ENCODE data around the gene RAB29.
A peak's percentile ranks its signal among the peaks of the same experiment; 100 is the strongest.

Gene RAB29

GRCh38 chr1:205794011-205794730, 18.9 kb upstream of the RAB29 start:
- no peak for DNase-seq

GRCh38 chr1:205792961-205793673, 17.8 kb upstream of the RAB29 start:
- DNase-seq = no peak

GRCh38 chr1:205792481-205792881, 17.2 kb upstream of the RAB29 start:
- DNase-seq = no peak

GRCh38 chr1:205791568-205792180, 16.4 kb upstream of the RAB29 start:
- DNase-seq = peak; percentile 58

- DNase-seq = no peak
These were observed 12.1 kb upstream of the RAB29 start for GRCh38 chr1:205787287-205787916.

DNA sequence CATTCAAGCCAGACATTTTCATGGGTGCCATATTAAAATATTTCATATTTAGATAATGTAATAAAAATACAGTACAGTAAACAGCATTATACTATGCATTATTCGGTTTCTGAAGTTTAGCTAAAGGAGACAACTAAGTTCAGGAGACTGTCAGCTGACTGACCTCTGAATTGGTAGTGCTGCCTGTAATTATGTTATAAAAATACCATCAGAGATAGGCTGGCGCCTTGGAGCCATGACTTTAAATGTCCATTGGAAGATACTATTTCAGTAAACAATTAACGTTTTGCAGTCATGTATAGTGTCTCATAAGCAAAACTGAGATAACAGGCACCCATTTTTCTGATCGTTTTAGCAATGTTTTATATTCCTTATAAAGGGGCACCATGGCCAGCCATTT, 11.3 kb upstream of the RAB29 start:
- no peak for DNase-seq

DNA sequence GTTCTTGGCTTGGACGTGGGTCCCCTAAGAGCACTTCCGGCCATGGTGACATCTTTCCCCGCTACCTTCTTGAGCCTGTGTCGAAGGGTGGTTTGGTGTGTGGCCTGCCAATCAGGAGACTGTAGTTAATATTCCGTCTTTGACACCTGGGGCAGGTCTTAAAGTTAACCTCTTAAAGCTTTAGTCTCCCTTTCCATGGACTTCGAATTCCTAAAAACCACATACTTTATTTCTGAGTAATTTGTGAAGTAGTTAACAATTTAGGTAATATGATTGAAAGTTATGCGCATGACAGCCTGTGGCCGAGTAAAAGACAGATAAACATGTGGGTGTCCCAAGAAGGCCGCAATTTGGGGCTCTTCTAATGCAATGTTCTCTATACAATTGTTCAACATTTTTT, 10.2 kb upstream of the RAB29 start:
- DNase-seq = no peak

DNA sequence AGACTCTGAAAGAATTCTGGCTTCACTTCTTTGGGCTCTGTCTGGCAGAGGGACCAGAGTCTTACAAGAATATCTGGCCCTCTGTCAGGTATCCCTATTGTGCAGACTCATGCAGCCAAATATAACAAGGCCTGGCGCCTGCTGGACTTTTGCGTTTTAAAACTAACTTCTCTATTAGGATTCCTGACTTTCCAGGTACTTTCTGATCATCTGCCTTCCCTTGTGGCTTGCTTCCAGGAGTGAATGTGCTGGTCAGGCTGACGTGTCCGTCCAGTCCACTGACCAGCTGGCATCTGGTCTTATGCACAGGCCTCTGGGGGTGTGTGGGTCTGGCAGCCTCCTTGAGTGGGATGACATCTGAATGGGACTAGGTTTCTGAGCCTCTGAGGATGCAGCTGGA, 8.6 kb upstream of the RAB29 start:
- no peak for DNase-seq

GRCh38 chr1:205783433-205783795, 8.1 kb upstream of the RAB29 start:
- DNase-seq = no peak

DNA sequence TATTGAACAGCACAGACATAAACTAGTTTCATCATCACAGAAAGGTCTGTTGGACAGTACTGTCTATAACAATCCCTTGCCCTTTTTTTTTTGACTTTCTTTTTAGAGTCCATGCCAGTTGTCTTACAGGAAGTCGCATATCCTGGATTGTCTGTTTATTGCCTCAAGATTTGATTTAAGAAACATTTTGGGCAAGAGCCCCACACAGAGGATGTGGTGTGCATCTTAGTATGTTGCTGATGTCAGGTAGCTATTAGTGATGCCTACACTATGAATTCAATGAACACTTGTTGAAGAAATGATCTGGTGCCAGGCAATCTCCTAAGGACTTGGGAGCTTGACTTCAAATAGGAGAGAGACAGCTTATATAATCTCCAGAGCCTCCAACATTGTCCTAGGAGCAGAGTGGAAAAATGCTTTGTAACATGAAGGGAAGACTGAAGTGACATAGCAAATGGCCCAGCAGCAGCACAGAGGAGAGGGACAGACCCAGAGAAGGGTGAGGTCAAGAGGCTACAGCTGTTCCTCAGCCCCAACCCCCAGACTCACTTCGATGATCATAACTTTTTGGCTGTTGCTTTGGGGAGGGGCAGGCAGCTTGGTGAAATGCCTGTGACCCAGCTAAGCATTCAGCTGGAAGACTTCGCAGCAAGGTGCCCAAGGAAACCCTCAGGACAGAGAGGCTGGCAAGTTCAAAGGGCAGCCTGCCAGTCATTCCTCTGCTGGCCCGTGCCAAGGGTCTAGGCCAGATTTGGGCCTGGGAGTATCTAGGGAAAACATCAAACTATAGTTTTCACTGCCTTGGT, 7.5 kb upstream of the RAB29 start:
- no peak for DNase-seq

DNA sequence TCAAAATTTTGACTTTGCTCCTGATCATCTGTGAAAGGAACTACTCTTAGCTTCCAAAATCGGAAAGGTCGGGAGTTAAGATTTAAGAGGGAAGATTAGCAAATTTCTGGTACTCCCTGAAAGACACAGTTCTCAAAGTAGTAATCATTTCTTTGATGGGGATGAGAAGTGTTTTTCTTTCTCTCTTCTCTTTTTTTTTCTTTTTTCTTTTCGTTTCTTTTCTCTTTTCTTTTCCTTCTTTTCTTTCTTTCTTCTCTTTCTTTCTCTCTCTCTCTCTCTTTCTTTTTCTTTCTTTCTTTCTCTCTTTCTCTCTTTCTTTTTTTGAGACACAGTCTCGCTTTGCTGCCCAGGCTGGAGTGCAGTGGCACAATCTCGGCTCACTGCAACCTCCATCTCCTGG, 5.1 kb upstream of the RAB29 start:
- no peak for DNase-seq

GRCh38 chr1:205777994-205778393, 2.7 kb upstream of the RAB29 start:
- no peak for DNase-seq

DNA sequence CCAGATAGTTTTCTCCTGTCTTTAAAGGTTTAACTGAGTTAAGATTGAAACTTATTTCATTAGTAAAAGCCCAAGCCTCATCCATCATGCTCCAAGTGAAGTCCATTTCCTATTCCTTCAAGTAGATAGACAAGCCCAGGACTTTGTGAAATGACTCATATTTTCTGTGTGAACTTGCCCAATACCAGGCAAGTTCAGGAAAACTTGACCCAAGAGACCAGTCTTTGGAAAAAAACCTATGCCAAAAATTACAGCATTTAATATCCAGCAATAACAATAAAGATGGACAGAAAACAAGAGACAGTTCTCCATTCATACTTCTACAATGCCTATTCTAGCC, 405 bp upstream of the RAB29 start:
- DNase-seq = no peak

DNA sequence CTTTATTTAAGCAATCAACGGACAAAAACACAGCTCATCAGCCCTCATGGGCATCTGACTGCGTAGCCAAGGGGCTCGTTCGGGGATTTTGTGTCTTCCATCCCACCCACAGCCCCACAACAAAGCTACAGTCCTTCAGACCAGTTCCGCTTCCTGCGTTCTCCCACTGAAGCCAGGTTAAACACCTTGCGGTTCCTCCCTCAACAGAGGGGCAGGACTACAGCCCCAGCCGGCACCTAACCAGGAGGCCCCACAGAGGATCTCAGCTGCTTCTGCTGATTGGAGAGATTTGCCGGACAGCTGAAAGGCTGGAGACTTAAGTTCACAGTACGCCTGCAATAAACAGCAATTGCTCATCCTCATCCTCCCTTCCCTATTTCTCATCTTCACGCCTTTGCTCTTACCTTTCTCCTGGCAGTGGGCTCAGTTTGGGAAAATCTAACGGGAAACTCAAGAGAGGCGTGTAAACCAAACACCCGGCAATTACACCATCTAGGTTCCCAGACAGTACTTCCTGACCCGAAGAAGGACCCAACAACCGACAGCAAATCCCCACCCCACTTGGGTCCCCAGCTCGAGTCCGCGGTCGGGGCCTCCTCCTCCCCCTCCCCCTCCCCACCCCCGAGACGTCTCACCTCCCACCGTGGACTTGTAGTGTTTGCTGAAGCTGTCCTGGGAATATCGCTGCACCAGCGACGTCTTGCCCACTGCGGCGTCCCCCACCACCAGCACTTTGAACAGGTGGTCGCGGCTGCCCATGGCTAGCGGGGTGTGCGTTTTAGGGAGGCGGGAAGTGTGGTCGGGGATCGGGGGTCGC, 876 bp downstream of the RAB29 start:
- DNase-seq = peak; percentile 49

- DNase-seq = no peak
These were observed 2.7 kb downstream of the RAB29 start for GRCh38 chr1:205772607-205773032.

DNA sequence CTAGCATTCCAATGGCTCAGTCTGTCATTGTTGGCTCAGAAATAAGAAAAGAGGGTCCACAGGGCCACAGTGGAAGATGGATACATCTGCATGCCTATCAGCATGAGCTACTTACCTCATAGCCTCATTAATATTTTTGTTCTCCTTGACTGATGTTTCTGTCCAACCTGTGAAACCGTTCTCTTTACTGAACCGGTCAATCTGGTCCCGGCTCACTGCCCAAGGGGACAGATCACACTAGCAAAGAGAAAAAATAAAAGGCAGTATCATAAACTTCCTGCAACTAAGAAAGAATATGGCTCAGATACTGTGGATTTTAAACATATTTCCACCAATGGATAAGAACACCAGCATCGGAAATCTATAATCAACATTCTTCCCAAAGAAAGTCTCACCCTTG, 4.7 kb downstream of the RAB29 start:
- DNase-seq = no peak

- DNase-seq = no peak
These were observed 5.5 kb downstream of the RAB29 start for GRCh38 chr1:205769641-205770365.

GRCh38 chr1:205767248-205767647, 8.0 kb downstream of the RAB29 start:
- DNase-seq = no peak

DNA sequence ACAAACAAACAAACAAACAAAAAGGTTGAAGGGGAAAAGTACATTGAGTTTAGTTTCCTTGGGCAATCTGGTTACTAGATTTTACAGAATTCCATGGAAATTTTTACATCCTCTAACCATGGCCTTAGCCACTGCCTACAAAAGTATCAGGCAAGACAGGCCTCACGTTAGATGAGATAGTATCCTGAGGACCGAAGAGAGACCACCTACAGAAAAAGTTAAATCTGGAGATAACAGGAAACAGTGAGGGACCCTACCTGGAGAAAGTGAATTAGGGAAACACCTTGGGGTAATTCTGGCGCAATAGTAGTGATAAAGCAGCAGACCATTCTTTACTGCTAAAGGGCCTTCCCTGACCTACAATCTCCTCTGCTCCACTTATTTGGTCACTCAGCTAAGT, 8.7 kb downstream of the RAB29 start:
- no peak for DNase-seq

DNA sequence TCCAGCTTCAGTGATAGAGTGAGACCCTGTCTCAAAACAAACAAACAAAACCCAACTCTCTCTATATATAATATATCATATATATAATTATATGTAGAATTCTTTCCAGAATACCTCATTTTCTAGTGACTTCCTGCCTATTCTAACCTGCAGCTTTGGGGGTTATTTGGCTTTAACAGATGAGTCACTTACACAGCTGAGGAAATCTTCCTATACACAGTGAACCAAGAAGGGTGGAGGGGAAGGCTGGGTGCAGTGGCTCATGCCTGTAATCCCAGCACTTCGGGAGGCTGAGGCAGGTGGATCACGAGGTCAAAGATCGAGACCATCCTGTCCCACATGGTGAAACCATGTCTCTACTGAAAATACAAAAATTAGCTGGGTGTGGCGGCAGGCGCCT, 9.2 kb downstream of the RAB29 start:
- no peak for DNase-seq

- no peak for DNase-seq
These were observed 10.7 kb downstream of the RAB29 start for GRCh38 chr1:205764578-205764977.

DNA sequence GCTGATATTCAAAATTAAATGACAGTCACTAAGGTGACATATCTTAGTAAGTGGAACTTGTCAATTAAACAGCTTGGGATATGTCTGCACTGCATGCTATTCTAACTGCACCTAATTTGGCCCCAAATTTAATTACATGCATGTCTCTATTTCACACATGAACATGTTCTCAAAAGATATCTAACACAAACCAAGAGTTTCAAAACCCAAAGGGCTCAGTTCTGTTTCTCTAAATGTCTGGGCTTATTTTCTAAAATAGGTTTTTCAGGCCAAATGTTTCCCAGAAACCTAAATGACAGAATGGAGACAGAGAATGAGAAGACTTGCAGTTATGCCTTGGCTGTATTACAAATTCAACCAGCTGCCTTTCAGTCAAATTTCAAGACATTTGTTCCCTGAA, 11.3 kb downstream of the RAB29 start:
- no peak for DNase-seq

Measured in CD4-positive, alpha-beta T cell treated with Interferon gamma for 1 hour (primary cell).